OCI-LY3 (cell line): Measurements from ENCODE around the gene DYRK1A.

Experiments used
- EZH2phosphoT487 ChIP-seq: fragments of 200-600 bp; shearing (Covaris generic); IDR thresholded peaks from 2 replicates; pipeline ENCODE4 v1.6.1; 2018; ENCODE audit warnings: antibody characterized with exemption, mixed run types, low read depth
- TF ChIP-seq, protein P1 (sequence below): fragments of 200-600, 300-600 bp; sonication (generic); IDR thresholded peaks from 2 replicates; pipeline ENCODE4 v1.5.1; 2014; ENCODE audit warnings: antibody characterized with exemption, low read length, low read depth

DNA sequence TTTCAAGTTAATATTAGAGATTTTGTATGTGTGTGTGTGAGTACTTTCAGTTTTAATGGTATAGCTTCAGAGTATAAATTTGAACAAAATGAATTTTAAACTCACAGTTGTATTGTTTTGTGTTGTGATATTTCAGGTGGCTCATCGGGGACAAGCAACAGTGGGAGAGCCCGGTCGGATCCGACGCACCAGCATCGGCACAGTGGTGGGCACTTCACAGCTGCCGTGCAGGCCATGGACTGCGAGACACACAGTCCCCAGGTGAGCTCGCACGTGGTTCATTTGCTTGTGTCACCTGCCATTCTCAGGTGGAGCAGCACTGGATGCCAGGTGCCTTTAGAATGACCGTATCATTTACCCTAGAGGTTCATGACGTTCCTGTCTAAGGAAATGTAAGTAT is 139.4 kb downstream of the DYRK1A start:
- TF ChIP-seq, protein P1, sequence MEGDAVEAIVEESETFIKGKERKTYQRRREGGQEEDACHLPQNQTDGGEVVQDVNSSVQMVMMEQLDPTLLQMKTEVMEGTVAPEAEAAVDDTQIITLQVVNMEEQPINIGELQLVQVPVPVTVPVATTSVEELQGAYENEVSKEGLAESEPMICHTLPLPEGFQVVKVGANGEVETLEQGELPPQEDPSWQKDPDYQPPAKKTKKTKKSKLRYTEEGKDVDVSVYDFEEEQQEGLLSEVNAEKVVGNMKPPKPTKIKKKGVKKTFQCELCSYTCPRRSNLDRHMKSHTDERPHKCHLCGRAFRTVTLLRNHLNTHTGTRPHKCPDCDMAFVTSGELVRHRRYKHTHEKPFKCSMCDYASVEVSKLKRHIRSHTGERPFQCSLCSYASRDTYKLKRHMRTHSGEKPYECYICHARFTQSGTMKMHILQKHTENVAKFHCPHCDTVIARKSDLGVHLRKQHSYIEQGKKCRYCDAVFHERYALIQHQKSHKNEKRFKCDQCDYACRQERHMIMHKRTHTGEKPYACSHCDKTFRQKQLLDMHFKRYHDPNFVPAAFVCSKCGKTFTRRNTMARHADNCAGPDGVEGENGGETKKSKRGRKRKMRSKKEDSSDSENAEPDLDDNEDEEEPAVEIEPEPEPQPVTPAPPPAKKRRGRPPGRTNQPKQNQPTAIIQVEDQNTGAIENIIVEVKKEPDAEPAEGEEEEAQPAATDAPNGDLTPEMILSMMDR, result no peak
- TF ChIP-seq EZH2phosphoT487, result no peak
